Peyer's patch (tissue), 4 donors: ENCODE measurements around the gene SLC28A1.

Experiments
- CTCF ChIP-seq, 6 experiments: fragments of 450-650 bp in 4 of 6; fragments of 200-600 bp in 2 of 6; sonication (generic) in 1 of 6; IDR thresholded peaks; one replicate each; pipeline ENCODE4 v1.5.1; 2017 to 2019; ENCODE audit warnings: antibody characterized with exemption in 6 of 6, mild to moderate bottlenecking in 3 of 6, moderate library complexity in 1 of 6
- POLR2A ChIP-seq, 2 donors: fragments of 450-650 bp; IDR thresholded peaks; one replicate each; pipeline ENCODE4 v1.5.1; 2017; ENCODE audit warnings: antibody characterized with exemption in 2 of 2, mild to moderate bottlenecking in 2 of 2, moderate library complexity in 2 of 2

- TF ChIP-seq CTCF (IDR thresholded peaks at IDR 0.05): no peak
- no peak for TF ChIP-seq POLR2A (IDR thresholded peaks at IDR 0.05)
Measured at GRCh38 chr15:84953136-84953535, 68.7 kb downstream of the SLC28A1 start.
